LoVo (cell line): ENCODE results near the gene HNRNPUL2.

ENCODE experiments used
- DNase-seq: peaks from one replicate; pipeline ENCODE4 v3.0.0-alpha.2; 2016; ENCODE audit warnings: low spot score

HNRNPUL2 gene

GRCh38 chr11:62667460-62667859 is 59.8 kb downstream of the HNRNPUL2 start:
- DNase-seq: no peak

GRCh38 chr11:62666259-62666926 is 60.9 kb downstream of the HNRNPUL2 start:
- no peak for DNase-seq

DNA sequence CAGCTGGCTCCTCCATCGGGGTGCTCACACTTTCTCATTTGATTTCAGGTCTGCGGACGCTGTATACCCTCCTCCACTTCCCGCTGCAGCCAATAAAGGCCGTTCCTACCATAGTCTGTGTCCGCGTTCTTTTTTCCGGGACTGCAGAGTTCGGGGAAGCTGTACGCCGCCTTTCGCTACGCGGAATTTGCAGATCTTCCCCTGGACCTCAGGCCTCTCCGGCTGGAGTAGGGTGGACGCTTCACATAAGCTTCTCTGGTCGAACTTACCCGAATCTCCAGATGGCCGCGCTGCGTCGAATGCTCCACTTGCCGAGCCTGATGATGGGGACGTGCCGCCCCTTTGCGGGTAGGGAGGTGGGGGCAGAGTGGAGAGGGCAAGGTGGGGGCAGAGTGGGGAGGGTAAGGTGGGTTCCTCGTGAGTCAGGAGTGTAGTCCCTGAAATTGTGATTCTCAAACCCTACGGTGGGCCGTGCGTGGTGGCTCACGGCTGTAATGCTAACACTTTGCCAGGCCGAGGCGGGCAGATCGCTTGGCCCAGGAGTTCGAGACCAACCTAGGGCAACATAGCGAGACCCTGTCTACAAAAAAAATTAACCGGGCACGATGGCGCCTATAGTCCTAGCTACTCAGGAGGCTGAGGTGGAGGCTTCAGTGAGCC is 61.5 kb downstream of the HNRNPUL2 start:
- no peak for DNase-seq

DNA sequence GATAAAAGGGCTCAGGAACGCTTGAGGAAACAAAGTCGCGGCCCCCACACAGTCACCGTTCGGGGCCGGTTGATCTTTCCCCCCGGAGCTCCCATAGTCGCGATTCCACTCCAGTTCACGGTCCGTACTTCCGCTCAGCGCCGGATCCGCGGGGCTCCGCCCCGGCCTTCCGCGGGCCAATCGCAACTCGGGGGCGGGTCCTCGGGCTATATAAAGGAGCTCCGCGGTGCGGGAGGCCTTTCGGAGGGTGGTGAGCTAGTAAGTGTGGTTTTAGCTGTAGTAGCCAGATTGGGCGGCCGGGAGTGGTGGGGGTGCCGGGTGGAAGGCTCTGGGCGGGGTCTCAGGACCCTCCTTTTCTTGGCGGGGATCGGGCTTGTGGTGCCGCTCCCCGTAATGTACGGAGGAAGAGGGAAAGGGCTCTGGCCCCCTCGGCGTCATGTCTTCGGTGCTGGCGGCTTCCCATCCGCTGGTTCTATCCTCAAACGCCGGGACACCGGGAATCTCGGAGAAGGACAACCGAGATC is 62.1 kb downstream of the HNRNPUL2 start, which contains the start of the genes C11orf98 and CSKMT:
Gene C11orf98, minus strand, starts transcription at position 136 of the 524 bp plus-strand sequence. Its CDS starts 41 bp downstream, at position 95.
Gene CSKMT, plus strand, starts transcription at position 238 of the 524 bp plus-strand sequence. CDS start 568 bp downstream, outside the sequence.
- DNase-seq: peak; percentile 93

DNA sequence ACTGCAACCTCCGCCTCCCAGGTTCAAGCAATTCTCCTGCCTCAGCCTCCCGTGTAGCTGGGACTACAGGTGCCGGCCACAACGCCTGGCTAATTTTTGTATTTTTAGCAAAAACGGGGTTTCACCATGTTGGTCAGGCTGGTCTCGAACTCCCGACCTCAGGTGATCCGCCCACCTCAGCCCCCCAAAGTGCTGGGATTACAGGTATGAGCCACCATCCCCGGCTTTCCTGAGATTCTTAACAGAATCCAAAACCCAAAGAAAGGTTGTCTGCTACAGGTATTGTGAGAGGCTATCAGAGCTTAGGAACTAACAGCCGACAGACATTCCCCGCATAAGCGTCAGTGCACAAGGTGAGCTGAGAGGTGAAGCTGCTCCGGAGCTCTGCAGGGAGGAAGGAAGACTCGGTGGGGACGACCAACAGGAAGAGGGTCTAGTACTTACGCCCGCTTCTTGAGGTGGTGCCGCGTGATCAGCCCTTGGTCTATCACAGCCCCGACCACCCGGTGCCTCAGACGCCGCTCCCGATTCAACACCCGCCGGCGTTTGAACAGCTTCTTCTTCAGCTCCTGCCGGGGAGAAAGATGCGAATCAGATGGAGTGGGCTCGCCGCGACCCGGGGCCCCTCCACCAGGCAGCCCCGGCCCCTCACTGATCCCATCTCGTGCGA is 62.7 kb downstream of the HNRNPUL2 start:
- DNase-seq: peak; percentile 55
